Stimulated activated CD8-positive, alpha-beta memory T cell treated with anti-CD3 and anti-CD28 coated beads, Interleukin-4, amount 100 ng/mL, for 4 hours (primary cell): Measurements from ENCODE around the gene PPP2R2D.

Experiments used
- DNase-seq, 2 donors: peaks; one replicate each; pipeline ENCODE4 v3.0.0-alpha.2; 2020; ENCODE audit warnings: low read depth in 2 of 2, low spot score in 1 of 2

Gene PPP2R2D

DNA sequence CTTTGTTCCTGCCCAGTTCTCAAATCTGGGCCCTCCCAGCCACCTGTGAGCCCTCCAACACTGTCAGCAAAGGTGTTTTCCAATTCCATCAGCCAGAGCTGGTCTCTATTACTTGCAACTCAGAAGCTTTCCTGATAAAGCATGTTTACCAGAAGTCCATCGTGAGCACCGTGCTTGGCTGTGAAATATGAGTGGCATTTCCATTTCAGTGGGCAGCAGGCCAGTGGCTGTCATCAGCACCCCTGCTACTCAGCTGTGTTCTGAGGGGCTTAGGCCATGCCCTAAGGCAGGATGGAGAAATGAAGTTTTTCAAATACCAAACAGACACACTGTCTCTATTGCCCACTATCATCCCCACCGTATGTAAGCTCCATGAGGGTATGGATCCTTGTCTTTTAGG is 93.6 kb downstream of the PPP2R2D start:
- DNase-seq: no peak

DNA sequence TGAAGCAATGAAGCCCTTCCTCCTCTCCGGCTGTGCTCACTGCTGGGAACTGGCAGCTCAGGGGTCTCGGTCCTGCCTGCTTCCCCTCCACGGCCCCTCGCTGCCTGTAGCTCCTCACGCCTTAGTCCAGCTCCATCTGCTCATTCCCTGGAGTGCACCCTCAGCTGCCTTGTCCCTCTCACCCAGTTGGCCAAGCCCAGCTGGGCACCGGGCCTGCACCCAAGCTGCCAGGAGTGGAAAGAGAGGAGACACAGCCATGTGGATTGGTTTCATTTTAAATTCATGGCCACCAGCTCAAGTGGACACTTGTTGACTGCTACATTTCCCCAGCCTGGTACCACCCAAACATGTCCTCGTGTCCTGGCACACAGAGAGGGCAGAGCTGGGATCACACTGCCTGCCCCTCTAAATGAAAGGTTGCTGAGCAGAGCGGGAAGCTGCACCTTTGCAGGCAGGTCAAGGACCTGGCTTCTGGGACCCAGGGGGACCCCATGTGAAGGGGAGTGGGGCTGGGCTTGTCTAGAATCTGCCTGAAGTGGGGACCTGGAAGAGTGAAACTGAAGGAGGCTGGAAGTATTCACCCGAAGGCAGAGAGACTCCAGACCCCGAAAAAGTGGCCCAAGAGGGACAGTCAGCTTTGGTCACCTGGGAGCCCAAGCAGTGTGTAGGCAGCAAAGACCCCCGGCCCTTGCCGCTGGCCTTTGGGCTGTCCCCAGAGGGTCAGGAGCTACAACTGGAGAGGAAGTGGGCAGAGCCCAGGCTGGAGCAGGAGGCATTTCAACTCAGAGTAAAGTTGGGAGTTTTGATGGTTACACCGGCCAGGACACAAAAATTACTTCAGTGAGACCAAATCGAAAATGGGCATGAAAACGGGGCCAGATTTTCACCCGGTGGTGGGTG is 95.9 kb downstream of the PPP2R2D start:
- DNase-seq: no peak

DNA sequence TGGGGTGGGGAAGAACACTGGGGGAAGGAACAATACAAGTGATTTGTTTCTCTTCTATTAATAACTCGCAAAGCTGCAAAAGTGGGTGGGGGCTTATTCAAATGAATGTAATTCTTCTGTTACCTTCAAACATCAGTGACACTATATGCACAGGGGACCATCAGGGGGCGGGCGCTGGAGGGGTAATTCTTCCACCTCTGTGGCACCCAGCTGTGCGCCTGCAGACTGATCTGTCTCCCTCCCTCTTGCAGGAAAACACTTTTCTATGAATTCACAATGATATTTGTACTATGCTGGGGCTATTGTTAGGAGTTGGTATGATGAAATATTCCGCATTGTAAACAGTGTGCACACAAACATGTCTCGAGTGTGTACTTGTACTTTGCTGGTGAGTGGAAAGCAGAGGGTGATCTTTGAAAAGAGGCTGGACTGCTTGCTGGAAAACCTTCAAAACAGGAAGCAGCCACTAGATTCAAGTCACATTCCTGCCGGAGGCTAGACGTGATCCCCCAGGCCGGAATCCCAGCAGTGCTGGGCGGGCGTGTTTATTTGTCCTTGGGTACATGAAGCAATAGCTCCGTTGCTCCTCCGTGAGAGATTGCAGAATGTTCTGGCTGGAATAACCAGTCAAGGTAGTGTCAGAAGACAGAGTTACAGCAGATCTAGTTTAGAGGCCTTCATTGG is 96.7 kb downstream of the PPP2R2D start:
- no peak for DNase-seq

DNA sequence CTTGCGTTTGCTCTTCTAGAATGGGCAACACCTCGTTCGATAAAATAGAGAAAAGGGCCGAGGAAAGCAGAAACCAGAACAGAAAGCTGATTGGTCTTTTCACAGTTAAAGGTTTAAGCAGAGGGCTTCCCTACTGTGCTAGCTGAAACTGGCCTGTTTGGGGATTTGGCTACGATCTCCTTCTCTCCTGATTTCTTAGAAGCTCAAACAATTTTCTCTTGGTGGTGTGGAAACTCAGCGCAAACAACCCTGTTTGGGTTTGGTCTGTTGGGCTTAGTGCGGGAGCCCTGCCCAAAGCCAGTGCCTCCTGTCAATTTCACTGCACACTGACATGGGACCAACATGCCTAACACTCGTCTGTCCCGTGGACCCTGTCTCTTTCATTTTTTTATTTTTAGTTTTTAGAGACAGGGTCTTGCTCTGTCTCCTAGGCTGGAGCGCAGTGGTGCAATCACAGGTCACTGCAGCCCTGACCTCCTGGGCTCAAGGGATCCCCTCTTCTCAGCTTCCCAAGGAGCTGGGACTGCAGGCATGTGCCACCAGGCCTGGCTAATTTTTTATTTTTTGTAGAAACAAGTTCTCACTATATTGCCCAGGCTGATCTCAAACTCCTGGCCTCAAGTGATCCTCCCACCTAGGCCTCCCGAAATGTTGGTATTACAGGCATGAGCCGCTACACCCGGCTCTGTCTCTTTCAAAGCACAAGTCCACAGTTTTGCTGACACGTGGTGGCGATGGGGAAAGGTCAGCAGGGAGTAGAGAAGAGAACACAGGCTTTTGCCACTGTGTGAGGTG is 97.4 kb downstream of the PPP2R2D start:
- DNase-seq: no peak

DNA sequence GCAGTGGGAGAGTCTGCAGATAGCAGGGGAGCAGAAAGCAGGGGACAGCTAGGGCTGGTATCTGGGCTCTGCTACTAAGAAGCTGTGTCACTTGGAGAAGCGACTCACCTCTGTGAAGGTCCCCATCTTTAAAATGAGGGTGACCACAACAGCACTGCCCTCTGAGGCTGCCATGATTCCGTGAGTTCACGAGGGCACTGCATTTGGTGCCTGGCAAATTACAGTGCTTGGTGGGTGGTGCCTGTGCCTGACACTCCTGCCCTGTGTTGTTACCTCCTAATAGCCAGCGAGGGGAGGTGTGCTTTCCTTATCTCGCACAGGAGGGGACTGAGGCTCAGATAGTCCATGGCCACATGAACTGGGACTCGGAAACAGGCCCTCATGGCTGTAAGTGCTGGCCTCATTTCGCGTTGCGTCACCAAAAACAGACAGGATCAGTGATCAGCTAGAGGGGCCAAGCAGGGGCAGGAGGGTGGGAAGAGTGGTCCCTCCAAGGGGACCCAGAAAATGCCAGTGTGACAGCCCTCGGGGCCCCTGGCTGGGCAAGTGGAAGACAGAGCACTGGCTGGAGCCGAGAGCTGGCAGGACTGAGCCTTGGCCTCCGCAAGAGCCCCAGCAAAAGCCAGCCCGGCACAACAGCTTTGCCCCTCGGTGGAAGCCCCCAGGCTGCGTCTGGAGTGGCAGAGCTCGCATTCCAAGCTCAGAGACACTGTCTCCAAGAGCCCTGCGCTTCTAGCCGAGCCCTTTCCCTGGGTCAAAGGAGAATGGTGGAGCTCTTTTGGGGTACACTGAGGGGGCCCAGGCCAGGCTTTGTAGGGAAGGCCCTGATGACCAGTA is 98.3 kb downstream of the PPP2R2D start:
- no peak for DNase-seq

DNA sequence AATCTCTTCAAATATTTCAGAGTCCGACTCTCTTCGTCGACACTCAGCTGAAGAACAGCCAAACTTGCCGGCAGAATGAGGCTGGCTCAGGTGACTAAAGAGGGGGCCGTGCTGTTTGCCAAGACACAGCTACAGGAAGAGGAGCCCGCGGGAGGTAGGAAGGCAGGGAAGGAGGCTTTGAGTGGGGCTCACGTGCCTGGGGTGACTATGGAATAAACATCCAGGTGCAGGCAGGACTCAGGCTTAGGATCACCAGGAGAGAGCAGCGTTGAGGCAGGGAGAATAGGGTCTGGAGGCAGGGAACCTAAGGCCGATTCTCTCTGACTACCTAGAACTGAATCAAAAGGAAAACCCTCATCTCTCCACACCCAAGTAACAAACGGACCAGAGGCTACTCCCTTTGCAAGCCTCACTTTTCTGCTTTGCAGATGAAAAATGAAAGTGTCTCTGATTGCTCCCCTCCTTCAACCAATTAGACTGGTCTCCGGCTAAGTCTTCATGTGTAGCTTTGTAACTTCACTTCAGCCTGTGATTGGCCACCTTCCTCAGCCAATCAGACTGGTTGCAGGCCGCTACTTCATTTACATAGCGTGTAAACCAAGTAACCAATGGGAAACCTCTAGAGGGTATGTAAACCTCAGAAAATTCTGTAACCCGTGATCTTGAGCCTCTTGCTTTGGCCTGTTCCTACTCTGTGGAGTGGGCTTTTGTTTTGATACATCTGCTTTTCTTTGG is 100.6 kb downstream of the PPP2R2D start:
- no peak for DNase-seq

DNA sequence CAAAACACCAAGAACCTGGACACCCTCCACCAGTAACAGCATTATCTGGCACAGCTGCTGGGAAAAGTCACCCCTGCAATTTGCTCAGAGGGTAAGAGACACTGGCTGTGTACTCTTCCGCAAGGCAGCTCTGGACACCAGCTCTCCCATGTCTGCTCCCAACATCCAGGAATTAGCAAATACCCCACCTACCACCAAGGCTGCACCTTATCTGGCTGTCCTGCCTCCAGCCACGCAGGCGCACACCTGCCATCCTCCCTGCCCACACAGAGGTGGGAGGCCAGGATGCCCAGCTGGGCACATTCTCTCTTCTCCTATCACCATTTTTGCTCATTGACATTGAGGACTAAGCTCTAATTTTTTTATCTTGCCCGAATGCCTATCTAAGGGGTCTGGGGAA is 101.2 kb downstream of the PPP2R2D start:
- no peak for DNase-seq

DNA sequence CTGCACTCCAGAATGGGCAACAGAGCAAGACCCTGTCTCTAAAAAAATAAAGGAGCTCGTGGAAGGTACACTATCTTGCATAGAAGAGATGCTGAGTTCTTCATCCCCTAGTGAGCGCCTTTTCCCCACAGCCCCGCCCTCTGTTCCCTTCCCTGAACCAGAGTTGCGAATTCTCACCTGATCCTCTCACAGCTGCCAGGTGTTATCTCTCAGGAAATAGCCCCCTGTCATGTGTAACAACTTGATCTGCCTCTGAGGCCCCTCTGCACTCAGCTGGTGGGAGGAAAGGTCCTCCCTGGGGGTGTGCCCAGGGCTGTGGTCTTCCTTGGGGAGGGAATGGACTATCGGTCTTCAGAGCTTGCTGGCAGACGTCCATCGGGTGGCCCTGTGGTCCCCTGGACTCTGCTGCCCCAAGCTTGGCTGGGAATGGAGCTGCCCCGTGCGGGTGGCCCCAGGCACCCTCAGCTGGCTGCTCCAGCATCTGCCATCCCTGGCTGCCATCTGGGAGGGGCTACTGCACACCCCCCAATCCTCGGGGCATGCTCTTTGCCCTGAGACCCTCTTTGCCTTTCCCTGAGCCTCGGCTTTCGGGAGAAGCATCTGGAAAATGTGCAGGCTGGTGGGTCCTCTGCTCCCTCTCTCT is 102.6 kb downstream of the PPP2R2D start:
- no peak for DNase-seq

DNA sequence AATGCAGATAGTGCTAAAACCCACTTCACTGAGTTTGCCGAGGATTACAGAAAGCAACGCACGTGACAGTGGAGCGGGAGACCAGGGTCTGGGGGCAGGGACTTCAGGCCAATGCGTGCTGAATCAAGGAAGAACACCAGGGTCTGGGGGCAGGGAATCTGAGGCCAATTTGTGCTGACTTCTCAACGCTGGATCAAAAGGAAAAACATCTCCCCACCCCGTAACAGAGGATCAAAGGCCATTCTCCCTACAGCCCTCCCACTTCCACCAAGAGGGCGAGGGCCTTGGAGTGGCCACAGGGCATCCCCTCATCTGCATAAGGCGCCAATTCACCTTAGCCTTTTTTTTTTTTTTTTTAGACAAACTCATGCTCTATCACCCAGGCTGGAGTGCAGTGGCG is 103.2 kb downstream of the PPP2R2D start:
- DNase-seq: no peak

DNA sequence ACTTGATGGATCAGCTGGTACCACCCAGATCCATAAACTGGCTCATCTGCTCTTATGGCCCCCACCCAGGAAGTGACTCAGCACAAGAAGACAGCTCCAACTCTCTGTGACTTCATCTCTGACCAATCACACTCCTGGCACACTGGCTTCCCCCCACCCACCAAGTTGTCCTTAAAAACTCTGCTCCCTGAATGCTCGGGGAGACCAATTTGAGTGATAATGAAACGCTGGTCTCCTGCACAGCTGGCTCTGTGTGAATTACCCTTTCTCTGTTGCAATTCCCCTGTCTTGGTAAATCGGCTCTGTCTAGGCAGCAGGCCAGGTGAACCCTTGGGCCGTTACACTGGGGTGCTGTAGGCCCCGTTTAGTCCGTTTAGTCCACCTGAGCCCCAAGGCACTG is 104.3 kb downstream of the PPP2R2D start:
- DNase-seq: no peak

DNA sequence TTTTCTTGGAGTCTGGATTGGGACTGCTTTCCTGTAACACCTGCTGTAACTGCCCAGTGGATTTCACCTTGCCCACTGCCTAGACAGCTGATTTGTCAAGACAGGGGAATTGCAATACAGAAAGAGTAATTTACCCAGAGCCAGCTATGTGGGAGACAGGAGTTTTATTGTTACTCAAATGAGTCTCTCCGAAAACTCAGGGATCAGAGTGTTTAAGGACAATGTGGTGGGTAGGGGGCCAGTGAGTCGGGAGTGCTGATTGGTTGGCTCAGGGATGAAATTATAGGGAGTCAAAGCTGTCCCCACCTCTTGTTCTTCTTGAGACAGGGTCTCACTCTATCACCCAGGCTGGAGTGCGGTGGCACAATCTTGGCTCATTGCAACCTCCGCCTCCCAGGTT is 106.2 kb downstream of the PPP2R2D start:
- no peak for DNase-seq

DNA sequence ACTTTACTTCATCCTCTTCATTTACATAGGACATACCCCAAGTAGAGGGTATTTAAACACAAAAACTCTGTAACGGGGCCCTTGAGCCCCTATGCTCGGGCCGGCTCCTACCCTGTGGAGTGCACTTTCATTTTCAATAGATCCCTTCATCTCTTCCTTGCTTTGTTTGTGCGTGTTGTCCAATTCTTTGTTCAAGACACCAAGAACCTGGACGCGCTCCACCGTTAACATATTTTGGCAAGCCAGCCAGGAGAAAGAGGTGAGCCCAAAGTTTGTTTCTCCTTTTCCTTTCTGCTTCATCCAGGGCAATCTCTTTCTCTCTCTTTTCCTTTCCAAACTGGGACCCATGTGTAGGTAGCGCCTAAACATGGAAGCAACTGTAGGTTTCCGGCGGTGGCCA is 106.9 kb downstream of the PPP2R2D start:
- no peak for DNase-seq
